ENCODE results near the gene NAALADL2. TPM values are rescaled to one million over a fixed set of nuclear protein-coding genes. Genes with fewer than 3 reads are reported as not detected.
"Not testable (repeated sequence)": the region's sequence is repeated elsewhere in the genome, so short reads cannot be mapped to it uniquely, and the experiment has no call there.

Gene NAALADL2
- total RNA-seq, 1 experiment from 2014 or later = not detected

- Histone ChIP-seq H3K9me3 (ENCODE audit: low read length) (peaks cover 27% of the 10 kb centered on the region; the same call in 1 of the 2 replicates), H3K9ac (ENCODE audit: low read length) (no peak overlapping the region), H3K79me2 (ENCODE audit: low read length) (no peaks in the 10 kb centered on the region), H3K27me3 (ENCODE audit: low read length) (no peaks in the 10 kb centered on the region), H3K4me1 (ENCODE audit: low read length) (no peaks in the 10 kb centered on the region), H3K36me3 (ENCODE audit: insufficient read depth, low read length) (no peaks in the 10 kb centered on the region), H2AFZ (ENCODE audit: low read length) (no peak overlapping the region), H4K20me1 (ENCODE audit: insufficient read depth, low read depth, low read length) (no peaks in the 10 kb centered on the region), H3K4me3 (ENCODE audit: low read length) (no peak overlapping the region), H3K27ac (ENCODE audit: low read length) (no peak overlapping the region), H3K9me2 (replicated peaks; ENCODE audit: insufficient read depth, low read length) (no peaks in the 10 kb centered on the region), H3K4me2 (ENCODE audit: low read depth, low read length, poor library complexity, severe bottlenecking) (no peak overlapping the region)
- no peak for DNase-seq
Observed at GRCh38 chr3:175073219-175073905, 214.2 kb downstream of the NAALADL2 start.

GRCh38 chr3:175075269-175075668 is 216.1 kb downstream of the NAALADL2 start:
- Histone ChIP-seq H3K36me3 (ENCODE audit: insufficient read depth, low read length) (no peaks in the 10 kb centered on the region), H3K27me3 (ENCODE audit: low read length) (no peaks in the 10 kb centered on the region)
- DNase-seq = no peak

DNA sequence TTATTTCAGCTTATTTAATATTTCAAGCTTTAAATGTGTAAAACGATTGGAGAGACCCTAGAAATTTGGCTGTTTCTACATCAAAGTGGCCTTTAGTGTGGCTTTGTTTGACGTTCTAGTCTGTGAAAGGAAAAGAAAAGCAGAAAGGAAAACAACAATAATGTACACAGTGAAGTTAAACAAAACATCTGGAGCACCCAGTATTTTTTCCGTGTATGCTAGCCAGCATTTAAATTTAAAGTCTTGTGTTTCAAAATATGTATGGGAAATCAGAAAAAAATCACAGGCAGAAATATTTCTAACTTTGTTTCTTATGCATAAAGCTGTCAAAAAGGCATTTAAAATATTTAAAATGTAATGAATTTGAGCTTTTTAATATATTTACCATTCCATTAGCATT is 218.1 kb downstream of the NAALADL2 start:
- H3K9ac ChIP-seq (ENCODE audit: low read length) = no peak overlapping the region
- H3K27ac ChIP-seq (ENCODE audit: low read length) = no peak overlapping the region
- no peak for DNase-seq
- H3K9me2 ChIP-seq (replicated peaks; ENCODE audit: insufficient read depth, low read length) = no peaks in the 10 kb centered on the region
- H2AFZ ChIP-seq (ENCODE audit: low read length) = no peak overlapping the region
- no peaks in the 10 kb centered on the region for H3K27me3 ChIP-seq (ENCODE audit: low read length)
- H3K4me3 ChIP-seq (ENCODE audit: low read length) = no peak overlapping the region
- no peaks in the 10 kb centered on the region for H3K4me1 ChIP-seq (ENCODE audit: low read length)
- H4K20me1 ChIP-seq (ENCODE audit: insufficient read depth, low read depth, low read length) = no peaks in the 10 kb centered on the region
- no peaks in the 10 kb centered on the region for H3K36me3 ChIP-seq (ENCODE audit: insufficient read depth, low read length)
- no peak overlapping the region for H3K4me2 ChIP-seq (ENCODE audit: low read depth, low read length, poor library complexity, severe bottlenecking)
- H3K79me2 ChIP-seq (ENCODE audit: low read length) = no peaks in the 10 kb centered on the region
- peaks cover 31% of the 10 kb centered on the region for H3K9me3 ChIP-seq (ENCODE audit: low read length)

More at GRCh38 chr3:175075269-175075668, 216.1 kb downstream of the NAALADL2 start:
- Histone ChIP-seq H2AFZ (ENCODE audit: low read length) (no peak overlapping the region), H3K4me1 (ENCODE audit: low read length) (no peaks in the 10 kb centered on the region), H4K20me1 (ENCODE audit: insufficient read depth, low read depth, low read length) (no peaks in the 10 kb centered on the region), H3K4me3 (ENCODE audit: low read length) (no peak overlapping the region), H3K9me3 (ENCODE audit: low read length) (peaks cover 30% of the 10 kb centered on the region; the same call in 1 of the 2 replicates), H3K9me2 (replicated peaks; ENCODE audit: insufficient read depth, low read length) (no peaks in the 10 kb centered on the region), H3K79me2 (ENCODE audit: low read length) (no peaks in the 10 kb centered on the region), H3K27ac (ENCODE audit: low read length) (no peak overlapping the region), H3K4me2 (ENCODE audit: low read depth, low read length, poor library complexity, severe bottlenecking) (no peak overlapping the region), H3K9ac (ENCODE audit: low read length) (no peak overlapping the region)

DNA sequence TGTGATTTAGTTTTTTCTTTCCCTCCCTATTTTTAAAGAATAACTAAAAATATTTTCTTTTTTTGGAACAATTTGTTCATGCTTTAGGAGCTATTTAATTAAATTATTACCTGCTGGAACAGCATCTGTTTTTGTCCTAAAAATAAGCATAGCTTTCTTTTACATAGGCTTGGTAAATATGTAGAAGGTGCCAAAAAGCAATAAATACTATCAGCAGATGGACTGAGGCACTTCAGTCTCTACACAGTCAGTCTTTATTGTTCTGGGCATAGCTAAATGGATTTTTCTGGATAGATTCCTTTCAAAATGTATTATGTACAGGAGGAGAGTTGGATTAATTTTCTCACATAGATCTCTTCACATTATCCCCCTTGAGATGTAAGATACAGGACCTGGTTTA is 223.5 kb downstream of the NAALADL2 start:
- Histone ChIP-seq H3K4me2 (ENCODE audit: low read depth, low read length, poor library complexity, severe bottlenecking) (no peak overlapping the region), H3K9me3 (ENCODE audit: low read length) (peaks cover 23% of the 10 kb centered on the region), H2AFZ (ENCODE audit: low read length) (no peak overlapping the region), H3K27me3 (ENCODE audit: low read length) (no peaks in the 10 kb centered on the region), H3K9me2 (replicated peaks; ENCODE audit: insufficient read depth, low read length) (no peaks in the 10 kb centered on the region), H3K9ac (ENCODE audit: low read length) (no peak overlapping the region), H4K20me1 (ENCODE audit: insufficient read depth, low read depth, low read length) (no peaks in the 10 kb centered on the region), H3K79me2 (ENCODE audit: low read length) (no peaks in the 10 kb centered on the region), H3K27ac (ENCODE audit: low read length) (no peak overlapping the region), H3K4me3 (ENCODE audit: low read length) (no peak overlapping the region), H3K4me1 (ENCODE audit: low read length) (no peaks in the 10 kb centered on the region), H3K36me3 (ENCODE audit: insufficient read depth, low read length) (no peaks in the 10 kb centered on the region)
- DNase-seq = no peak

DNA sequence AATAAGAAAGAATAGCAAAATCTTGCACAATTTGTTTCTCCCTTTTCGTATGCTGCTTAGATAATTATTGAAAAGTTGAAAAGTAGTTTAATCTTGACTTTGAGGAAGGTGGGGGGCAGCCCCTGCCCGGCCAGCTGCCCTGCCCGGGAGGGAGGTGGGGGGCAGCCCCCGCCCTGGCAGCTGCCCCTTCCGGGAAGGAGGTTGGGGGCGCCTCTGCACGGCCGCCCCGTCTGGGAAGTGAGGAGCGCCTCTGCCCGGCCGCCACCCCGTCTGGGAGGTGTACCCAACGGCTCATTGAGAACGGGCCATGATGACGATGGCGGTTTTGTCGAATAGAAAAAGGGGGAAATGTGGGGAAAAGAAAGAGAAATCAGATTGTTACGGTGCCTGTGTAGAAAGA is 228.0 kb downstream of the NAALADL2 start:
- not testable (repeated sequence) for H3K9ac ChIP-seq (ENCODE audit: low read length); DNase-seq; H3K27ac ChIP-seq (ENCODE audit: low read length); H3K9me2 ChIP-seq (replicated peaks; ENCODE audit: insufficient read depth, low read length); H2AFZ ChIP-seq (ENCODE audit: low read length); H3K4me3 ChIP-seq (ENCODE audit: low read length); H3K4me2 ChIP-seq (ENCODE audit: low read depth, low read length, poor library complexity, severe bottlenecking); H3K27me3 ChIP-seq (ENCODE audit: low read length); H3K79me2 ChIP-seq (ENCODE audit: low read length); H4K20me1 ChIP-seq (ENCODE audit: insufficient read depth, low read depth, low read length); H3K36me3 ChIP-seq (ENCODE audit: insufficient read depth, low read length); H3K4me1 ChIP-seq (ENCODE audit: low read length)
- peaks cover 12% of the 10 kb centered on the region for H3K9me3 ChIP-seq (ENCODE audit: low read length)

GRCh38 chr3:175088766-175089380 is 229.7 kb downstream of the NAALADL2 start:
- no peaks in the 10 kb centered on the region for H3K36me3 ChIP-seq (ENCODE audit: insufficient read depth, low read length)
- H3K9me3 ChIP-seq (ENCODE audit: low read length) = peaks cover 18% of the 10 kb centered on the region
- H3K9me2 ChIP-seq (replicated peaks; ENCODE audit: insufficient read depth, low read length) = no peaks in the 10 kb centered on the region
- H3K27ac ChIP-seq (ENCODE audit: low read length) = no peak overlapping the region
- H2AFZ ChIP-seq (ENCODE audit: low read length) = no peak overlapping the region
- no peak overlapping the region for H3K9ac ChIP-seq (ENCODE audit: low read length)
- H3K4me1 ChIP-seq (ENCODE audit: low read length) = no peaks in the 10 kb centered on the region
- no peaks in the 10 kb centered on the region for H3K27me3 ChIP-seq (ENCODE audit: low read length)
- DNase-seq = no peak
- H3K4me2 ChIP-seq (ENCODE audit: low read depth, low read length, poor library complexity, severe bottlenecking) = no peak overlapping the region
- H3K79me2 ChIP-seq (ENCODE audit: low read length) = no peaks in the 10 kb centered on the region
- no peaks in the 10 kb centered on the region for H4K20me1 ChIP-seq (ENCODE audit: insufficient read depth, low read depth, low read length)
- H3K4me3 ChIP-seq (ENCODE audit: low read length) = no peak overlapping the region

DNA sequence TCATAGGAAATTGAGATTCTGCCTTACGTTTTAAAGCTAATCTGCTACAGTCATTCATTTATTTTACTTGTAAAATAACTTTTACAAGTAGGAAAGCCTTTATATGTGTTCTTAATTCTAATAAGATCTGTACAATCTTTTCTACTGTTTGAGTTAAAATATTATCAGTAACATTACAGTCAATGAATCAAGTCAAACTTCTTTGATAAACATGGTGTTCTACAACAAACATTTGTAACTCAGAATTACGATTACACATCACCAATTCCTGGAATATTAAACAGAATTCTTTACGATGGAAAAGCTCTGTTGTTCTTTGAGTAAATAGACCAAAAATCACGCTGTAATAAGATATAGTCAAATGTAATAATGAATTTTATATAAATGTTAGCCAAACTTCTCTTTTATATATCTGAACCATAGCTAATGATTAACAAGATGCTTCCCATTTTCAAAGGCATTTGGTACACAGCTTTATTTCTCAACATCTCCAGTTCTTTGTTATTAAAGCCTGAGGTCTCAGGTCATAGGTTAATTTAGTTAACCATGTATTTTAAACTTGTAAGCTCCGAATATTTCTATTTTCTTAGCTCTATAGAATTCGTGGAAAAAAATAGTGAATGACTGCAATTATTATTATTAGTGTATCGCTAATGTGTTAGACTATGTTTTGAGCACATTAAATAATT is 232.4 kb downstream of the NAALADL2 start:
- Histone ChIP-seq H2AFZ (ENCODE audit: low read length) (no peak overlapping the region), H3K27me3 (ENCODE audit: low read length) (no peaks in the 10 kb centered on the region), H3K36me3 (ENCODE audit: insufficient read depth, low read length) (no peaks in the 10 kb centered on the region), H3K9me2 (replicated peaks; ENCODE audit: insufficient read depth, low read length) (no peaks in the 10 kb centered on the region), H3K4me2 (ENCODE audit: low read depth, low read length, poor library complexity, severe bottlenecking) (no peak overlapping the region), H3K79me2 (ENCODE audit: low read length) (no peaks in the 10 kb centered on the region), H3K27ac (ENCODE audit: low read length) (no peak overlapping the region), H3K4me3 (ENCODE audit: low read length) (no peak overlapping the region), H3K4me1 (ENCODE audit: low read length) (no peaks in the 10 kb centered on the region), H3K9ac (ENCODE audit: low read length) (no peak overlapping the region), H4K20me1 (ENCODE audit: insufficient read depth, low read depth, low read length) (no peaks in the 10 kb centered on the region), H3K9me3 (ENCODE audit: low read length) (peaks cover 19% of the 10 kb centered on the region; the same call in 1 of the 2 replicates)
- DNase-seq = no peak

- Histone ChIP-seq H3K36me3 (ENCODE audit: insufficient read depth, low read length) (no peaks in the 10 kb centered on the region), H3K79me2 (ENCODE audit: low read length) (no peaks in the 10 kb centered on the region), H3K27me3 (ENCODE audit: low read length) (no peaks in the 10 kb centered on the region), H3K9me3 (ENCODE audit: low read length) (peaks cover 23% of the 10 kb centered on the region), H3K9ac (ENCODE audit: low read length) (no peak overlapping the region), H4K20me1 (ENCODE audit: insufficient read depth, low read depth, low read length) (no peaks in the 10 kb centered on the region), H3K9me2 (replicated peaks; ENCODE audit: insufficient read depth, low read length) (no peaks in the 10 kb centered on the region), H3K27ac (ENCODE audit: low read length) (no peak overlapping the region), H2AFZ (ENCODE audit: low read length) (no peak overlapping the region), H3K4me2 (ENCODE audit: low read depth, low read length, poor library complexity, severe bottlenecking) (no peak overlapping the region), H3K4me1 (ENCODE audit: low read length) (no peaks in the 10 kb centered on the region), H3K4me3 (ENCODE audit: low read length) (no peak overlapping the region)
- DNase-seq = no peak
Observed at GRCh38 chr3:175093748-175094147, 234.6 kb downstream of the NAALADL2 start.
